G401 (cell line): Measurements from ENCODE around the gene UBE2Q2. TPM values are rescaled to one million over a fixed set of nuclear protein-coding genes. Genes with fewer than 3 reads are reported as not detected.

Experiments used
- total RNA-seq: library from RNA; depleted of rRNA; stranded (reverse); fragments of >200 nt; shearing (Covaris generic); gene quantifications from 2 replicates; pipeline ENCODE4 v1.2.3, GENCODE V29; 2014; rRNA removed

Gene UBE2Q2
- total RNA-seq, 1 experiment from 2014 or later: 28.6 TPM

Other genes with a start within 250 kb of the UBE2Q2 start
- 19.3 and 37.4 TPM in 2 replicates for gene SNUPN, start 217.7 kb upstream of the UBE2Q2 start, total RNA-seq
- 118 and 123 TPM in 2 replicates for gene IMP3, start 203.2 kb upstream of the UBE2Q2 start, total RNA-seq
- 13.9 and 15.1 TPM in 2 replicates for gene SNX33, start 195.5 kb upstream of the UBE2Q2 start, total RNA-seq
- gene CSPG4, start 130.6 kb upstream of the UBE2Q2 start, total RNA-seq: 32.3 and 34.4 TPM in 2 replicates
- 84.9 and 111 TPM in 2 replicates for gene FBXO22, start 60.4 kb downstream of the UBE2Q2 start, total RNA-seq
- gene NRG4, start 169.0 kb downstream of the UBE2Q2 start, total RNA-seq: not detected in 2 replicates
- 0.06 and 1.5 TPM in 2 replicates for gene TMEM266, start 216.5 kb downstream of the UBE2Q2 start, total RNA-seq